H9 (cell line): ENCODE results near the gene MACC1. TPM values are rescaled to one million over a fixed set of nuclear protein-coding genes. Genes with fewer than 3 reads are reported as not detected.

Experiments used
- DNase-seq: peaks from one replicate; pipeline ENCODE4 v3.0.0-alpha.2; 2017
- H2AFZ ChIP-seq: one replicate; pipeline ENCODE4 v1.6.1; 2013; ENCODE audit warnings: mild to moderate bottlenecking, low read length, control low read depth, moderate library complexity
- H2AK5ac ChIP-seq: 2 replicates; pipeline ENCODE4 v1.6.1; 2013; ENCODE audit warnings: low read length, control low read depth, mixed read lengths; ENCODE audit not compliant: insufficient read length
- H2BK120ac ChIP-seq: one replicate; pipeline ENCODE4 v1.6.1; 2013; ENCODE audit warnings: low read depth, mild to moderate bottlenecking, low read length, control low read depth, inconsistent platforms; ENCODE audit not compliant: poor library complexity, severe bottlenecking
- H2BK12ac ChIP-seq: 2 replicates; pipeline ENCODE4 v1.6.1; 2013; ENCODE audit warnings: low read length, control low read depth, mixed read lengths, low read depth; ENCODE audit not compliant: insufficient read length
- H2BK15ac ChIP-seq: 2 replicates; pipeline ENCODE4 v1.6.1; 2013; ENCODE audit warnings: low read depth, low read length, control low read depth
- H2BK20ac ChIP-seq: one replicate; pipeline ENCODE4 v1.6.1; 2013; ENCODE audit warnings: low read depth, mild to moderate bottlenecking, low read length, control low read depth, inconsistent platforms; ENCODE audit not compliant: poor library complexity, severe bottlenecking
- H2BK5ac ChIP-seq: 2 replicates; pipeline ENCODE4 v1.6.1; 2013; ENCODE audit warnings: low read length, control low read depth, mixed read lengths; ENCODE audit not compliant: insufficient read length
- H3K14ac ChIP-seq: 2 replicates; pipeline ENCODE4 v1.6.1; 2013; ENCODE audit warnings: low read length, control low read depth; ENCODE audit not compliant: insufficient read depth
- H3K18ac ChIP-seq: 2 replicates; pipeline ENCODE4 v1.6.1; 2013; ENCODE audit warnings: low read depth, mild to moderate bottlenecking, mixed read lengths, low read length, control low read depth; ENCODE audit not compliant: insufficient read length
- H3K23ac ChIP-seq: 2 replicates; pipeline ENCODE4 v1.6.1; 2013; ENCODE audit warnings: low read length, control low read depth, mixed read lengths, low read depth; ENCODE audit not compliant: insufficient read length
- H3K23me2 ChIP-seq: 2 replicates; pipeline ENCODE4 v1.6.1; 2013; ENCODE audit warnings: low read depth, mild to moderate bottlenecking, mixed read lengths, low read length, control low read depth; ENCODE audit not compliant: insufficient read length, poor library complexity, severe bottlenecking
- H3K27ac ChIP-seq: 2 replicates; pipeline ENCODE4 v1.5.1; 2013; ENCODE audit warnings: low read length, control low read depth, mixed read lengths, low read depth; ENCODE audit not compliant: insufficient read length
- H3K27me3 ChIP-seq: 2 replicates; pipeline ENCODE4 v1.6.1; 2013; ENCODE audit warnings: low read length, control low read depth, inconsistent platforms; ENCODE audit not compliant: insufficient read depth
- H3K4ac ChIP-seq: 2 replicates; pipeline ENCODE4 v1.6.1; 2013; ENCODE audit warnings: low read depth, mild to moderate bottlenecking, control low read depth, inconsistent platforms, low read length, moderate library complexity
- H3K4me1 ChIP-seq: 2 replicates; pipeline ENCODE4 v1.6.1; 2013; ENCODE audit warnings: low read length, control low read depth, inconsistent platforms; ENCODE audit not compliant: insufficient read depth
- H3K4me2 ChIP-seq: 2 replicates; pipeline ENCODE4 v1.6.1; 2013; ENCODE audit warnings: low read length, control low read depth, mixed read lengths; ENCODE audit not compliant: insufficient read length, insufficient read depth
- H3K56ac ChIP-seq: 2 replicates; pipeline ENCODE4 v1.6.1; 2013; ENCODE audit warnings: low read depth, mild to moderate bottlenecking, mixed read lengths, low read length, control low read depth; ENCODE audit not compliant: insufficient read length
- H3K79me1 ChIP-seq: 2 replicates; pipeline ENCODE4 v1.6.1; 2013; ENCODE audit warnings: low read depth, mild to moderate bottlenecking, moderate library complexity, low read length, control low read depth, inconsistent platforms; ENCODE audit not compliant: insufficient read depth, poor library complexity, severe bottlenecking
- H3K79me2 ChIP-seq: 2 replicates; pipeline ENCODE4 v1.6.1; 2013; ENCODE audit warnings: low read length, control low read depth, inconsistent platforms; ENCODE audit not compliant: insufficient read depth
- H3K9ac ChIP-seq: 2 replicates; pipeline ENCODE4 v1.6.1; 2013; ENCODE audit warnings: low read length, control low read depth, mixed read lengths; ENCODE audit not compliant: insufficient read length; ENCODE audit errors: extremely low read depth
- H3K9me3 ChIP-seq: one replicate; pipeline ENCODE4 v1.6.1; 2013; ENCODE audit warnings: low read depth, low read length, inconsistent platforms; ENCODE audit not compliant: control insufficient read depth
- H3T11ph ChIP-seq: one replicate; pipeline ENCODE4 v1.6.1; 2013; ENCODE audit warnings: mild to moderate bottlenecking, low read length, control low read depth, inconsistent platforms
- H4K20me1 ChIP-seq: one replicate; pipeline ENCODE4 v1.6.1; 2013; ENCODE audit not compliant: control insufficient read depth, insufficient read length, insufficient read depth
- H4K5ac ChIP-seq: 2 replicates; pipeline ENCODE4 v1.6.1; 2013; ENCODE audit warnings: low read depth, mild to moderate bottlenecking, mixed read lengths, low read length, control low read depth; ENCODE audit not compliant: insufficient read length
- H4K8ac ChIP-seq: replicated peaks from 2 replicates; pipeline ENCODE4 v1.6.1; 2013; ENCODE audit warnings: low read length, control low read depth, mixed read lengths, low read depth; ENCODE audit not compliant: insufficient read length
- H4K91ac ChIP-seq: 2 replicates; pipeline ENCODE4 v1.6.1; 2013; ENCODE audit warnings: low read depth, mild to moderate bottlenecking, moderate library complexity, mixed read lengths, low read length, control low read depth; ENCODE audit not compliant: insufficient read length
- H3K27ac Mint-ChIP-seq, 3 experiments: 2 replicates in 2 of 3; 3 replicates in 1 of 3; pipeline ENCODE4 v1.8.0; 2020 to 2021; ENCODE audit warnings: mixed read lengths in 3 of 3, mild to moderate bottlenecking in 1 of 3, moderate library complexity in 1 of 3
- H3K27me3 Mint-ChIP-seq: 2 replicates; pipeline ENCODE4 v1.8.0; 2021; ENCODE audit warnings: low read depth, mild to moderate bottlenecking, moderate library complexity, mixed read lengths
- H3K36me3 Mint-ChIP-seq, 3 experiments: 2 replicates in 2 of 3; 3 replicates in 1 of 3; pipeline ENCODE4 v1.8.0; 2020 to 2021; ENCODE audit warnings: low read depth in 3 of 3, mixed read lengths in 3 of 3; ENCODE audit not compliant: insufficient read depth in 1 of 3
- H3K4me1 Mint-ChIP-seq, 2 experiments: 2 replicates each; pipeline ENCODE4 v1.8.0; 2020; ENCODE audit warnings: mixed read lengths in 2 of 2
- H3K4me3 Mint-ChIP-seq, 2 experiments: 2 replicates in 1 of 2; 3 replicates in 1 of 2; pipeline ENCODE4 v1.8.0; 2020 to 2021; ENCODE audit warnings: mild to moderate bottlenecking in 2 of 2, mixed read lengths in 2 of 2, moderate library complexity in 1 of 2
- H3K9me3 Mint-ChIP-seq, 2 experiments: 2 replicates in 1 of 2; 3 replicates in 1 of 2; pipeline ENCODE4 v1.8.0; 2020; ENCODE audit warnings: mild to moderate bottlenecking in 2 of 2, mixed read lengths in 2 of 2, moderate library complexity in 1 of 2
- total RNA-seq: library from RNA; stranded (reverse); gene quantifications from 2 replicates; pipeline ENCODE4 v1.2.1, GENCODE V29; 2021
- TF ChIP-seq, protein P1 (sequence below): fragments of 200-600 bp; sonication (generic); conservative IDR thresholded peaks from 3 replicates; pipeline ENCODE4 v1.8.0; 2021; ENCODE audit warnings: antibody characterized with exemption, mild to moderate bottlenecking

MACC1 gene
- total RNA-seq, 1 experiment from 2014 or later, result 11.0 TPM

DNA sequence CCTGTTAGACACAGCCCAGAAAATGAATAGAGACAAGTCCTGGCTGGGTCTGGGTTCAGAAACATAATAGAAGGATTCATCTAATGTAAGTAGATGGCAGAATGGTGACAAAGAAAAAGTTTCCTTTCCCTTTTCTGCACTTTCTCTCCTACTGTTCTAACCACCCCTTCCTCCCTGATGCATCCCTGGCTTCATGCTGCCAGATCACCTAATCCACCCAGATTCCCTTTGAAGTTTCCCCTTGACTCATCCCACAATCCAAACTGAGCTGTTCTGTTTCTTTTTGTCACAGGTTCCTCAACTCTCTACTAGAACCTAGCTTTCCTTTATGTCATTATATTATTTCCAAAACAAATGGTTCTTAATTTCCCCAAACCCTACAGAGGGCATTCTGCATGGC is 1.1 kb upstream of the MACC1 start:
- H2BK120ac ChIP-seq, result no peak overlapping the region
- H2BK20ac ChIP-seq, result no peak overlapping the region
- H3K56ac ChIP-seq, result no peak overlapping the region
- H3K27me3 ChIP-seq, result no peaks in the 10 kb centered on the region
- H4K8ac ChIP-seq, result no peak overlapping the region
- H3K23ac ChIP-seq, result no peak overlapping the region
- peaks cover 40 to 41% of the 10 kb centered on the region in 2 experiments for H3K4me1 Mint-ChIP-seq
- H3K18ac ChIP-seq, result no peak overlapping the region
- H2BK12ac ChIP-seq, result peak overlapping the region; percentile 31
- no peak overlapping the region for H3K27ac ChIP-seq
- H2AFZ ChIP-seq, result no peak overlapping the region
- H3K4me3 Mint-ChIP-seq, result no peak overlapping the region; a peak in 1 of 5 replicates
- H3T11ph ChIP-seq, result no peak overlapping the region
- H3K27me3 Mint-ChIP-seq, result no peaks in the 10 kb centered on the region
- no peak overlapping the region for H3K14ac ChIP-seq
- H4K5ac ChIP-seq, result no peak overlapping the region
- no peaks in the 10 kb centered on the region for H3K79me2 ChIP-seq
- no peaks in the 10 kb centered on the region for H3K79me1 ChIP-seq
- H3K23me2 ChIP-seq, result no peaks in the 10 kb centered on the region
- H3K36me3 Mint-ChIP-seq, result peaks cover 0 to 3% (median 3%) of the 10 kb centered on the region in 3 experiments; a peak in 3 of 7 replicates
- DNase-seq, result no peak
- H3K9me3 ChIP-seq, result no peaks in the 10 kb centered on the region
- TF ChIP-seq, protein P1, sequence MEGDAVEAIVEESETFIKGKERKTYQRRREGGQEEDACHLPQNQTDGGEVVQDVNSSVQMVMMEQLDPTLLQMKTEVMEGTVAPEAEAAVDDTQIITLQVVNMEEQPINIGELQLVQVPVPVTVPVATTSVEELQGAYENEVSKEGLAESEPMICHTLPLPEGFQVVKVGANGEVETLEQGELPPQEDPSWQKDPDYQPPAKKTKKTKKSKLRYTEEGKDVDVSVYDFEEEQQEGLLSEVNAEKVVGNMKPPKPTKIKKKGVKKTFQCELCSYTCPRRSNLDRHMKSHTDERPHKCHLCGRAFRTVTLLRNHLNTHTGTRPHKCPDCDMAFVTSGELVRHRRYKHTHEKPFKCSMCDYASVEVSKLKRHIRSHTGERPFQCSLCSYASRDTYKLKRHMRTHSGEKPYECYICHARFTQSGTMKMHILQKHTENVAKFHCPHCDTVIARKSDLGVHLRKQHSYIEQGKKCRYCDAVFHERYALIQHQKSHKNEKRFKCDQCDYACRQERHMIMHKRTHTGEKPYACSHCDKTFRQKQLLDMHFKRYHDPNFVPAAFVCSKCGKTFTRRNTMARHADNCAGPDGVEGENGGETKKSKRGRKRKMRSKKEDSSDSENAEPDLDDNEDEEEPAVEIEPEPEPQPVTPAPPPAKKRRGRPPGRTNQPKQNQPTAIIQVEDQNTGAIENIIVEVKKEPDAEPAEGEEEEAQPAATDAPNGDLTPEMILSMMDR, result no peak
- no peak overlapping the region for H2BK5ac ChIP-seq
- no peak overlapping the region for H3K4me2 ChIP-seq
- H3K4me1 ChIP-seq, result peaks cover 9% of the 10 kb centered on the region; the same call in 1 of the 2 replicates
- no peak overlapping the region for H2AK5ac ChIP-seq
- H4K91ac ChIP-seq, result no peak overlapping the region
- H4K20me1 ChIP-seq, result no peaks in the 10 kb centered on the region
- no peak overlapping the region for H3K9ac ChIP-seq
- no peak overlapping the region for H3K4ac ChIP-seq
- H3K27ac Mint-ChIP-seq, result peak overlapping the region; percentile 37 to 100 (median 99); a peak in 4 of 7 replicates
- H3K9me3 Mint-ChIP-seq, result peaks cover 0 to 1% of the 10 kb centered on the region in 2 experiments; a peak in 1 of 5 replicates
- H2BK15ac ChIP-seq, result no peak overlapping the region
